T-cell (primary cell): Measurements from ENCODE around the gene APC2. TPM values are rescaled to one million over a fixed set of nuclear protein-coding genes. Genes with fewer than 3 reads are reported as not detected.

Source experiments
- ATAC-seq, 4 experiments: fragments of 200-7000 bp in 3 of 4; fragments of 150-1000 bp in 1 of 4; cut with Tn5 transposase; replicated peaks in 1 of 4; 1 replicate in 3 of 4; 2 replicates in 1 of 4; pipeline ENCODE4 v1.10.0; 2021; ENCODE audit warnings: moderate library complexity in 3 of 4, mild to moderate bottlenecking in 2 of 4, moderate number of reproducible peaks in 1 of 4
- CTCF ChIA-PET, 2 donors: fragments of 300-600 bp; sonication (Branson Sonifier 250); formaldehyde crosslinking; loops; one replicate each; lab custom pipeline; 2022; ENCODE audit warnings: antibody characterized with exemption in 2 of 2; lab: Charles Lee
- POLR2A ChIA-PET, 2 donors: fragments of 300-600 bp; sonication (Branson Sonifier 250); formaldehyde crosslinking; loops; one replicate each; lab custom pipeline; 2022; ENCODE audit warnings: antibody characterized with exemption in 2 of 2; lab: Charles Lee
- DNase-seq, 35 experiments: peaks; one replicate each; pipeline versions ENCODE4 v3.0.0 to v3.0.0-alpha.2; 2013 to 2023
- H3K27ac ChIP-seq: one replicate; pipeline ENCODE4 v1.5.1; 2013; ENCODE audit warnings: low read length
- H3K27me3 ChIP-seq, 2 experiments: replicated peaks in 1 of 2; 1 replicate in 1 of 2; 2 replicates in 1 of 2; pipeline versions ENCODE4 v1.6.1 to v1.7.0; 2013; ENCODE audit warnings: low read length in 1 of 2, mixed read lengths in 1 of 2; ENCODE audit not compliant: control insufficient read depth in 2 of 2, insufficient read depth in 2 of 2; ENCODE audit errors: extremely low read depth in 1 of 2
- H3K36me3 ChIP-seq, 2 donors: 1 replicate in 1 of 2; 2 replicates in 1 of 2; pipeline versions ENCODE4 v1.6.1 to v1.7.0; 2013; ENCODE audit warnings: low read length in 1 of 2; ENCODE audit not compliant: control insufficient read depth in 2 of 2, insufficient read depth in 1 of 2; ENCODE audit errors: extremely low read depth in 1 of 2
- H3K4me1 ChIP-seq, 2 experiments: 1 replicate in 1 of 2; 2 replicates in 1 of 2; pipeline versions ENCODE4 v1.6.1 to v1.7.0; 2013; ENCODE audit warnings: low read length in 2 of 2, mixed read lengths in 1 of 2; ENCODE audit not compliant: insufficient read depth in 2 of 2, control insufficient read depth in 1 of 2; ENCODE audit errors: extremely low read depth in 1 of 2
- H3K4me3 ChIP-seq, 2 donors: 1 replicate in 1 of 2; 2 replicates in 1 of 2; pipeline versions ENCODE4 v1.5.1 to v1.7.0; 2013; ENCODE audit warnings: mild to moderate bottlenecking in 2 of 2, low read length in 1 of 2, moderate library complexity in 1 of 2; ENCODE audit not compliant: control insufficient read depth in 1 of 2; ENCODE audit errors: extremely low read depth in 1 of 2
- H3K9me3 ChIP-seq: 2 replicates; pipeline ENCODE4 v1.7.0; 2013
- H3K27ac Mint-ChIP-seq, 2 donors: one replicate each; pipeline ENCODE4 v1.8.0; 2020 to 2021; ENCODE audit warnings: mild to moderate bottlenecking in 2 of 2, mixed read lengths in 2 of 2
- H3K27me3 Mint-ChIP-seq, 2 donors: one replicate each; pipeline ENCODE4 v1.8.0; 2021 to 2022; ENCODE audit warnings: mixed read lengths in 2 of 2
- H3K36me3 Mint-ChIP-seq: one replicate; pipeline ENCODE4 v1.8.0; 2021; ENCODE audit warnings: mixed read lengths
- H3K4me1 Mint-ChIP-seq, 3 donors: one replicate each; pipeline ENCODE4 v1.8.0; 2020 to 2022; ENCODE audit warnings: mixed read lengths in 3 of 3, mild to moderate bottlenecking in 1 of 3
- H3K4me3 Mint-ChIP-seq, 3 donors: one replicate each; pipeline ENCODE4 v1.8.0; 2020 to 2022; ENCODE audit warnings: mild to moderate bottlenecking in 3 of 3, mixed read lengths in 3 of 3, moderate library complexity in 3 of 3
- H3K9me3 Mint-ChIP-seq, 3 donors: one replicate each; pipeline ENCODE4 v1.8.0; 2020 to 2022; ENCODE audit warnings: mixed read lengths in 3 of 3
- WGBS: methylation state at CpG from one replicate; pipeline ENCODE4 v1.1.5; 2013; ENCODE audit warnings: missing lambda C conversion rate; ENCODE audit not compliant: insufficient coverage; 5-methylcytosine and 5-hydroxymethylcytosine counted together
- total RNA-seq, 35 experiments: library from RNA in 6 of 35; stranded (reverse) in 6 of 35; fragments of 120-200 nt in 1 of 35; gene quantifications; one replicate each; pipeline versions ENCODE4 v1.2.1 to v1.2.4 and lab custom pipeline; 2013 to 2026

APC2 gene
- total RNA-seq, 5 donors from 2014 or later (not counting 1 experiment from before 2014, with no cell fraction given): 0.08 to 0.29 (median 0.13) TPM

- no peaks in the 10 kb centered on the region for H3K27me3 Mint-ChIP-seq
- peak overlapping the region in 1 of 2 donors; percentile 54 for H3K4me3 ChIP-seq
- no peaks in the 10 kb centered on the region for H3K9me3 Mint-ChIP-seq
- H3K4me1 ChIP-seq: peaks cover 0 to 22% of the 10 kb centered on the region in 2 experiments
- no peaks in the 10 kb centered on the region for H3K36me3 ChIP-seq
- H3K36me3 Mint-ChIP-seq: no peaks in the 10 kb centered on the region
- peaks cover 0 to 12% of the 10 kb centered on the region in 2 experiments for H3K27me3 ChIP-seq
- DNase-seq: no peak
- no peak overlapping the region for H3K27ac Mint-ChIP-seq
- H3K4me1 Mint-ChIP-seq: peaks cover 11 to 16% (median 12%) of the 10 kb centered on the region in 3 donors
- no peak for ATAC-seq
- ChIA-PET POLR2A (no interaction called here), CTCF (no interaction called here)
- H3K27ac ChIP-seq: no peak overlapping the region
- H3K4me3 Mint-ChIP-seq: peak overlapping the region; percentile 75 to 82 (median 77)
- no peaks in the 10 kb centered on the region for H3K9me3 ChIP-seq
- WGBS: 96% methylated on average over 4 of the region's 12 CpGs
Observed at GRCh38 chr19:1491849-1492170, 41.9 kb downstream of the APC2 start.

- Mint-ChIP-seq H3K36me3 (no peaks in the 10 kb centered on the region), H3K9me3 (no peaks in the 10 kb centered on the region), H3K4me1 (peaks cover 11 to 16% (median 12%) of the 10 kb centered on the region in 3 donors), H3K4me3 (peak overlapping the region; percentile 17 to 82 (median 55)), H3K27me3 (no peaks in the 10 kb centered on the region), H3K27ac (no peak overlapping the region)
- ATAC-seq (no peak), DNase-seq (no peak)
- ChIA-PET POLR2A (no interaction called here), CTCF (no interaction called here)
- no peak overlapping the region for H3K4me3 ChIP-seq
- no peak overlapping the region for H3K27ac ChIP-seq
- 87% methylated on average over 7 of the region's 10 CpGs for WGBS
- H3K36me3 ChIP-seq: no peaks in the 10 kb centered on the region
- peaks cover 0 to 17% of the 10 kb centered on the region in 2 experiments for H3K27me3 ChIP-seq
- H3K4me1 ChIP-seq: peaks cover 0 to 22% of the 10 kb centered on the region in 2 experiments
- H3K9me3 ChIP-seq: no peaks in the 10 kb centered on the region
Observed at GRCh38 chr19:1492474-1493006, 42.6 kb downstream of the APC2 start.

- Histone ChIP-seq H3K27me3 (peaks cover 0 to 25% of the 10 kb centered on the region in 2 experiments), H3K4me1 (peaks cover 0 to 20% of the 10 kb centered on the region in 2 experiments), H3K9me3 (no peaks in the 10 kb centered on the region), H3K4me3 (no peak overlapping the region), H3K36me3 (no peaks in the 10 kb centered on the region), H3K27ac (no peak overlapping the region)
- ATAC-seq (no peak), DNase-seq (no peak)
- no peaks in the 10 kb centered on the region for H3K36me3 Mint-ChIP-seq
- H3K27me3 Mint-ChIP-seq: peaks cover 0 to 1% of the 10 kb centered on the region in 2 donors
- H3K9me3 Mint-ChIP-seq: no peaks in the 10 kb centered on the region
- CTCF ChIA-PET: no interaction called here
- no peak overlapping the region for H3K4me3 Mint-ChIP-seq
- H3K27ac Mint-ChIP-seq: no peak overlapping the region
- POLR2A ChIA-PET: no interaction called here
- H3K4me1 Mint-ChIP-seq: peaks cover 10 to 15% (median 11%) of the 10 kb centered on the region in 3 donors
- 82% methylated on average over 10 of the region's 15 CpGs for WGBS
Observed at GRCh38 chr19:1494115-1494815, 44.3 kb downstream of the APC2 start.

GRCh38 chr19:1495051-1495798 lies 45.3 kb downstream of the APC2 start:
- H3K4me1 ChIP-seq: peaks cover 0 to 11% of the 10 kb centered on the region in 2 experiments
- no peaks in the 10 kb centered on the region for H3K9me3 ChIP-seq
- Mint-ChIP-seq H3K27ac (no peak overlapping the region), H3K27me3 (peaks cover 0 to 1% of the 10 kb centered on the region in 2 donors), H3K4me1 (peaks cover 5 to 9% (median 6%) of the 10 kb centered on the region in 3 donors), H3K36me3 (no peaks in the 10 kb centered on the region), H3K9me3 (no peaks in the 10 kb centered on the region), H3K4me3 (no peak overlapping the region)
- ChIA-PET CTCF (no interaction called here), POLR2A (no interaction called here)
- ATAC-seq (no peak), DNase-seq (no peak)
- 82% methylated on average over 32 of the region's 37 CpGs for WGBS
- no peak overlapping the region for H3K4me3 ChIP-seq
- no peak overlapping the region for H3K27ac ChIP-seq
- H3K36me3 ChIP-seq: no peaks in the 10 kb centered on the region
- peaks cover 0 to 19% of the 10 kb centered on the region in 2 experiments for H3K27me3 ChIP-seq

- no peaks in the 10 kb centered on the region for H3K36me3 Mint-ChIP-seq
- WGBS: 89% methylated on average over 25 of the region's 40 CpGs
- no peaks in the 10 kb centered on the region for H3K9me3 ChIP-seq
- ATAC-seq: no peak
- H3K4me1 ChIP-seq: peaks cover 0 to 8% of the 10 kb centered on the region in 2 experiments
- CTCF ChIA-PET: no interaction called here
- no peak overlapping the region for H3K27ac Mint-ChIP-seq
- peaks cover 0 to 1% of the 10 kb centered on the region in 2 donors for H3K27me3 Mint-ChIP-seq
- H3K4me3 Mint-ChIP-seq: no peak overlapping the region
- H3K9me3 Mint-ChIP-seq: no peaks in the 10 kb centered on the region
- no peak for DNase-seq
- no peak overlapping the region for H3K4me3 ChIP-seq
- POLR2A ChIA-PET: no interaction called here
- H3K27me3 ChIP-seq: peaks cover 0 to 19% of the 10 kb centered on the region in 2 experiments
- peaks cover 5 to 6% (median 5%) of the 10 kb centered on the region in 3 donors for H3K4me1 Mint-ChIP-seq
- no peaks in the 10 kb centered on the region for H3K36me3 ChIP-seq
- H3K27ac ChIP-seq: no peak overlapping the region
Observed at GRCh38 chr19:1495799-1496713, 46.1 kb downstream of the APC2 start.
